Stimulated activated memory B cell treated with anti-CD40 and anti-IgM and Interleukin-4, amounts not matched to agents 10 μg/mL and 1 μg/mL and 100 μg/mL, for 72 hours (primary cell): Measurements from ENCODE around the gene CCT3.

Experiments used
- ATAC-seq: fragments of 150-1000 bp; cut with Tn5 transposase; 2 replicates; pipeline ENCODE4 v1.10.0; 2021
- H3K27ac Mint-ChIP-seq: one replicate; pipeline ENCODE4 v1.8.0; 2022; ENCODE audit warnings: mild to moderate bottlenecking, mixed read lengths
- H3K27me3 Mint-ChIP-seq: one replicate; pipeline ENCODE4 v1.8.0; 2022; ENCODE audit warnings: mixed read lengths
- H3K36me3 Mint-ChIP-seq: one replicate; pipeline ENCODE4 v1.8.0; 2022; ENCODE audit warnings: mixed read lengths
- H3K4me1 Mint-ChIP-seq: one replicate; pipeline ENCODE4 v1.8.0; 2022; ENCODE audit warnings: mixed read lengths
- H3K4me3 Mint-ChIP-seq: one replicate; pipeline ENCODE4 v1.8.0; 2022; ENCODE audit warnings: mild to moderate bottlenecking, moderate library complexity, mixed read lengths
- H3K9me3 Mint-ChIP-seq: one replicate; pipeline ENCODE4 v1.8.0; 2022; ENCODE audit warnings: mixed read lengths

The CCT3 gene

GRCh38 chr1:156316909-156317308, 21.2 kb downstream of the CCT3 start:
- Mint-ChIP-seq H3K4me3 (no peak overlapping the region), H3K27me3 (no peaks in the 10 kb centered on the region), H3K27ac (no peak overlapping the region), H3K4me1 (no peaks in the 10 kb centered on the region), H3K36me3 (peaks cover 67% of the 10 kb centered on the region), H3K9me3 (no peaks in the 10 kb centered on the region)
- no peak for ATAC-seq

DNA sequence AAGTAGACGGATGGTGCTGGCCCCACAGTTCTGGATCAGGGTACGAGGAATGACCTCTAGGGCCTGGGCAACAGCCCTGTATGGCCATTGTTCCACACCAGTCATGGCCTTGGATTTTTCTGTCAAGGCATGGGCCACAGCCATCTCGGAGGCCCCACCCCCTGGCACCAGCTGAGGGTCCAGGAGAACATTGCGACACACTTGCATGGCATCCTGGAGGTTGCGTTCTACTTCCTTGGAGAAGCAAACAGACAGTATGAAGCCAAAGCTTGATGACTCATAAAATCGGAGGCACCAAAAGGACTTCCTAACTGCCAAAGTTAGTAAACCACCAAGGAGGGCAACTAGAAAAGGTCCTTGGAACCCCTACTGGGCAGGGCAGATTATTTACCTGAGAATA, 27.1 kb downstream of the CCT3 start:
- Mint-ChIP-seq H3K27ac (no peak overlapping the region), H3K27me3 (no peaks in the 10 kb centered on the region), H3K4me1 (no peaks in the 10 kb centered on the region), H3K36me3 (peaks cover 66% of the 10 kb centered on the region), H3K9me3 (no peaks in the 10 kb centered on the region), H3K4me3 (no peak overlapping the region)
- no peak for ATAC-seq

DNA sequence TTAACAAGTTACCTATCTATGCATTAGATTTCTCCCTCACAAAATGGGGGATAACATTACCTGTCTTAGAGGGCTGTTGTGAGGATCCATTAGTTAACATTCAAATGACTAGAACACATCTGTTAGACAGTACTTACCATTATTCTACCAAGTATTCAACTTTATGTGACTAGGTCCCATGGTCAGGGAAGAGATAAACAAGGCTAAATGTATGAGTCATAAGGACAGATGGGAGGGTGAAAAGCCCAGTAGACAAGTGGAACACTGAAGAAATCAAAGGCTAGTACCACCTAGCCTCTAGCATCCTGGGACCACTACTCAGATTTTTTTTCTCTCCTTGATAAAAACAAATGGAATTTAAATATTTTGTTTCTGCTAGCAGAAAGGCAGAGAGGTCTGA, 30.0 kb downstream of the CCT3 start:
- no peaks in the 10 kb centered on the region for H3K9me3 Mint-ChIP-seq
- no peaks in the 10 kb centered on the region for H3K27me3 Mint-ChIP-seq
- ATAC-seq, result no peak
- peaks cover 50% of the 10 kb centered on the region for H3K36me3 Mint-ChIP-seq
- no peaks in the 10 kb centered on the region for H3K4me1 Mint-ChIP-seq
- no peak overlapping the region for H3K27ac Mint-ChIP-seq
- H3K4me3 Mint-ChIP-seq, result no peak overlapping the region

DNA sequence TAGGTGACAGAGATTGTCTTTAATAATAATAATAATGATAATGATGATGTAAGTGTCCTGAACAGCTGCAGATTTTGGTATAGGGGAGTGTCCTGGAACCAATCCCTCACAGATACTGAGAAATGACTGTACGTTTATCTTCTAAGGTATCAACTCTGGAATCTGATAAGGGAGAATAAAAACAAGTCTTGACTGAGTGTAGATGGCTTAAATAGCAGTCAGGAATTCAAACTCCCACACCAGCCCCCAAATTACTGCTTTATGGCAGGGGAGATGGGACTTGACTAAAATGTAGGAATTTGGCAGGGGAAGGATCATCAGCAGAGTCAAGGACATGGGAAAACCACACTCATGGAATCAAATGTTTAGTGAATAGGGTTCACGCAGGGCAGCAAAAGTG, 32.9 kb downstream of the CCT3 start:
- Mint-ChIP-seq H3K9me3 (no peaks in the 10 kb centered on the region), H3K36me3 (peaks cover 31% of the 10 kb centered on the region), H3K27ac (no peak overlapping the region), H3K4me3 (no peak overlapping the region), H3K27me3 (no peaks in the 10 kb centered on the region), H3K4me1 (no peaks in the 10 kb centered on the region)
- ATAC-seq, result no peak

GRCh38 chr1:156303241-156303640, 34.9 kb downstream of the CCT3 start:
- Mint-ChIP-seq H3K4me3 (no peak overlapping the region), H3K4me1 (no peaks in the 10 kb centered on the region), H3K27me3 (no peaks in the 10 kb centered on the region), H3K9me3 (no peaks in the 10 kb centered on the region), H3K36me3 (peaks cover 18% of the 10 kb centered on the region), H3K27ac (no peak overlapping the region)
- ATAC-seq, result no peak

DNA sequence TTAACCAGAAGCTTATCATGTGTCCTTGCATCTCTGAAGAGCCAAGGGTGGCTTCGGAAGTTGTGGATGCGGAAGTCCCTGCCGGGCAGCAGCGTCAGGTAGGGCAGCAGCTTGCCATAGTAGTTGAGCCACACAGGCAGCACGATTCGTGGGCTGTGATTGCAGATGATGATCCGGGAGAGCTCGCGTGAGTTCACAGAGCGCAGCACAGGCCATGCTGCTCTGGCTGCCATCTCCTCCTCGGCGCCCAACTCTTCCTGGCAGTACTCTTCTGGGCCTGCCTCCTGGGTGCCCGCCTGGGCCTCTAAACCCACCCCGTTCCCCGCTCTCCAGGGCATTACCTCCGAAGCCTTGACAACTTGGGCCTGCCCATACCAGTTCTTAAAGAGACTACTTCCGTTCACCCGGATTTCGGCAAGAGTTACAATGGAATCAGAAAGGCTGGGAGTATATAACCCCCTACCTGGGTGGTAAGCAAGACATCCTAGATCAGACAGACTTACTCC, 39.2 kb downstream of the CCT3 start, which contains the start of gene VHLL:
Gene VHLL (minus strand): TSS at position 456 of the 506 bp plus-strand sequence. CDS start 118 bp downstream, at position 338.
- no peaks in the 10 kb centered on the region for H3K27me3 Mint-ChIP-seq
- H3K36me3 Mint-ChIP-seq, result no peaks in the 10 kb centered on the region
- H3K9me3 Mint-ChIP-seq, result no peaks in the 10 kb centered on the region
- no peak within 1 kb of the TSS for H3K27ac Mint-ChIP-seq
- ATAC-seq, result no peak
- H3K4me3 Mint-ChIP-seq, result no peak within 1 kb of the TSS
- H3K4me1 Mint-ChIP-seq, result peaks cover 16% of the 10 kb centered on the region

DNA sequence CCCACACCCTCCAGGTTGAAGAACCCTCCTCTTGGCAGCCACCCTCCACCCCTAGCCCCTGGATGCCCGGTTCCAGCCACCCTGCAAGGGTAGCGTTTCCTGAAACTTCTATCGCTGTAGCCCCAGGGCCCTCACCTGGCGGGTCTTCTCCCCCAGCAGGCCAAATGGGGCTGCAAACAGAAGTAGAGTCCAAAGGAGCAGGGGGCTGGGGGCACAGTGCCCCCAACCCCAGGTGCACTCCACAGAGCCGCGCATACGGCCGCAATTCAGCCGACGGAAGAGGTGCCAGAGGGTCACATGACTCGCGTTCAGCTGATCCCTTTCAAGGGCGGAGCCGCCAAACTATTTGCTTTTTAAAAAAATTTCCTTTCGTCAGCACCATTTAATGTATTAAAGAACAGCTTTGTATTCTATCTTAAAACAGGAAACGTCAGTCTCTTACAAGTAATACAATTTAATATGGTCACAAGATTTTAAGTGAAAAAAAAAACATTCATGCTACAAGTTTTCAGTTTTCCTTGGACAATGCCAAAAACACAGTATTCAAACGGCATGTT, 42.6 kb downstream of the CCT3 start, which contains the start of gene GLMP:
Gene GLMP (minus strand): TSS at position 289 of the 557 bp plus-strand sequence. CDS start 34 bp downstream, at position 255.
- peak within 1 kb of the TSS; percentile 87 for H3K4me3 Mint-ChIP-seq

GRCh38 chr1:156293895-156294294, 44.2 kb downstream of the CCT3 start:
- Mint-ChIP-seq H3K27ac (no peak overlapping the region), H3K4me1 (peaks cover 36% of the 10 kb centered on the region), H3K4me3 (peak overlapping the region; percentile 36), H3K27me3 (no peaks in the 10 kb centered on the region), H3K9me3 (no peaks in the 10 kb centered on the region), H3K36me3 (peaks cover 21% of the 10 kb centered on the region)
- no peak for ATAC-seq

More for the DNA sequence above, 42.6 kb downstream of the CCT3 start, which contains the start of gene GLMP:
- peak within 1 kb of the TSS; percentile 89 for H3K27ac Mint-ChIP-seq
- peaks cover 20% of the 10 kb centered on the region for H3K36me3 Mint-ChIP-seq
- no peaks in the 10 kb centered on the region for H3K27me3 Mint-ChIP-seq
- no peaks in the 10 kb centered on the region for H3K9me3 Mint-ChIP-seq
- peak; percentile 79 for ATAC-seq
- H3K4me1 Mint-ChIP-seq, result peaks cover 36% of the 10 kb centered on the region

DNA sequence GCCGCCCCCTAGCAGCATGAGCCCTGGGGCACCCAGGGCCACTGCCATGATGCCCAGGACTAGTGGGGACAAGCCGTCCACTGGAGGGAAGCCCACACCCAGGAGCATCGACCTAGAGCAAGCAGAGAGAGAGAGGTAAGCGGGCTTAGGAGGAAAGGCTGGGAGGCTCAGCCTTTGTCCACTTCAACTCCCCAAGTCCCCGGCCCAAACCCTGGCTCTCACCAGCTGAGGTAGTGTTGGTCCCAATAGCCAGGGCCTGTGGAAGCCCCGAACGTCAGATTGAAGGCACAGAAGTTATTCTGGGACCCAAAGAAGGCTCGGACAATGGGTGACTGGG, 45.0 kb downstream of the CCT3 start:
- H3K27ac Mint-ChIP-seq, result peak overlapping the region; percentile 36

GRCh38 chr1:156291226-156292061, 46.6 kb downstream of the CCT3 start:
- H3K27ac Mint-ChIP-seq, result peak overlapping the region; percentile 72
- H3K4me1 Mint-ChIP-seq, result peaks cover 36% of the 10 kb centered on the region
- H3K27me3 Mint-ChIP-seq, result no peaks in the 10 kb centered on the region
- H3K36me3 Mint-ChIP-seq, result peaks cover 27% of the 10 kb centered on the region
- no peaks in the 10 kb centered on the region for H3K9me3 Mint-ChIP-seq
- peak overlapping the region; percentile 76 for H3K4me3 Mint-ChIP-seq
- ATAC-seq, result peak; percentile 81

More for the DNA sequence above, 45.0 kb downstream of the CCT3 start:
- peaks cover 27% of the 10 kb centered on the region for H3K36me3 Mint-ChIP-seq
- H3K27me3 Mint-ChIP-seq, result no peaks in the 10 kb centered on the region
- no peak overlapping the region for H3K4me3 Mint-ChIP-seq
- peaks cover 36% of the 10 kb centered on the region for H3K4me1 Mint-ChIP-seq
- no peak for ATAC-seq
- H3K9me3 Mint-ChIP-seq, result no peaks in the 10 kb centered on the region

DNA sequence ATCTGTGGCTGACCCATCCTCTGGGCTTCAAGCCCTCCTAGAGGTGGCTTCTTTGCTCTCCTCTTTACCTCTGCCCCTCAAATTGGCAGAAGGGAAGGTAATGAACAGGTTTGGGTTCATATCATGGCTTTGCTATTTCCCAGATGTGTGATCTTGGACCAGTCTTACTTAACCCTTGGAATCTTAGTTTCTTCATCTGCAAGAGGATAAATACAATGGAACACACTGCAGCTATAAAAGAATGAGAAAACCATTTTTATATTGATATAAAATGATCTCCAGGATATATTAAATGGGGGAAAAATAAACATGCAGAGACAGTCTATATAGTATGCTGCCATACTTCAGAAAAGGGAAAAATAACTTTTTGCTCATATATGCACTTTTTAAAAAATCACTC, 48.2 kb downstream of the CCT3 start:
- H3K4me3 Mint-ChIP-seq, result no peak overlapping the region
- ATAC-seq, result no peak
- no peaks in the 10 kb centered on the region for H3K9me3 Mint-ChIP-seq
- H3K36me3 Mint-ChIP-seq, result peaks cover 41% of the 10 kb centered on the region
- peaks cover 29% of the 10 kb centered on the region for H3K4me1 Mint-ChIP-seq
- H3K27me3 Mint-ChIP-seq, result no peaks in the 10 kb centered on the region
- H3K27ac Mint-ChIP-seq, result no peak overlapping the region

DNA sequence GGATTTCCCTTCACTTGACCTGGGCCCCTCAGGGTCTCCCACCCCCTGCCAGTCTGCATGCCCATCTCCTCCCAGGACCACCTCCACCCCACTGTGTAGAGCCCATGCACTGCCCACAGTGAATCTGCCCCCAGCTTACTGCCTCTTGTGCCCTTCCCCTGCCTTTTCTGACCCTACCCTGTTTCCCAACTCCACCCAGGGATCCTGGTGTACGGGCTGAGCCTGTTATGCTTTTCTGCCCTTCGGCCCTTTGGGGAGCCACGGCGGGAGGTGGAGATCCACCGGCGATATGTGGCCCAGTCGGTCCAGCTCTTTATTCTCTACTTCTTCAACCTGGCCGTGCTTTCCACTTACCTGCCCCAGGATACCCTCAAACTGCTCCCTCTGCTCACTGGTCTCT, 52.0 kb downstream of the CCT3 start:
- H3K36me3 Mint-ChIP-seq, result peaks cover 21% of the 10 kb centered on the region
- no peak for ATAC-seq

GRCh38 chr1:156285437-156285836, 52.7 kb downstream of the CCT3 start:
- Mint-ChIP-seq H3K27me3 (no peaks in the 10 kb centered on the region), H3K9me3 (no peaks in the 10 kb centered on the region), H3K4me1 (peaks cover 40% of the 10 kb centered on the region), H3K36me3 (peaks cover 20% of the 10 kb centered on the region), H3K27ac (no peak overlapping the region), H3K4me3 (no peak overlapping the region)
- no peak for ATAC-seq

More for the DNA sequence above, 52.0 kb downstream of the CCT3 start:
- Mint-ChIP-seq H3K27ac (no peak overlapping the region), H3K9me3 (no peaks in the 10 kb centered on the region), H3K27me3 (no peaks in the 10 kb centered on the region), H3K4me1 (peaks cover 36% of the 10 kb centered on the region), H3K4me3 (no peak overlapping the region)

GRCh38 chr1:156284757-156285156, 53.3 kb downstream of the CCT3 start:
- no peaks in the 10 kb centered on the region for H3K27me3 Mint-ChIP-seq
- ATAC-seq, result no peak
- H3K9me3 Mint-ChIP-seq, result no peaks in the 10 kb centered on the region
- no peak overlapping the region for H3K27ac Mint-ChIP-seq
- H3K4me3 Mint-ChIP-seq, result no peak overlapping the region
- peaks cover 47% of the 10 kb centered on the region for H3K4me1 Mint-ChIP-seq
- H3K36me3 Mint-ChIP-seq, result peaks cover 20% of the 10 kb centered on the region

- H3K27ac Mint-ChIP-seq, result peak within 1 kb of the TSS; percentile 97
- peaks cover 20% of the 10 kb centered on the region for H3K36me3 Mint-ChIP-seq
- H3K4me1 Mint-ChIP-seq, result peaks cover 47% of the 10 kb centered on the region
- peak within 1 kb of the TSS; percentile 97 for H3K4me3 Mint-ChIP-seq
- ATAC-seq, result no peak
- no peaks in the 10 kb centered on the region for H3K9me3 Mint-ChIP-seq
- H3K27me3 Mint-ChIP-seq, result no peaks in the 10 kb centered on the region
These were observed 54.0 kb downstream of the CCT3 start, which contains the start of gene TMEM79 for GRCh38 chr1:156284112-156284511. TSS of gene TMEM79 (plus strand) at chr1:156284325. CDS start at chr1:156285227, 902 bp downstream.
